Activated T-helper 17 cell treated with anti-CD3 and anti-CD28 coated beads, Interleukin-2, amount 50 U/mL, for 72 hours (primary cell): ENCODE measurements around the gene SKAP1. TPM values are rescaled to one million over a fixed set of nuclear protein-coding genes. Genes with fewer than 3 reads are reported as not detected.
"Not testable (repeated sequence)": the region's sequence is repeated elsewhere in the genome, so short reads cannot be mapped to it uniquely, and the experiment has no call there.

Experiments used
- ATAC-seq: fragments of 150-1000 bp; cut with Tn5 transposase; replicated peaks from 2 replicates; pipeline ENCODE4 v1.10.0; 2021; ENCODE audit warnings: mild to moderate bottlenecking, moderate library complexity
- H3K27ac Mint-ChIP-seq: one replicate; pipeline ENCODE4 v1.8.0; 2022; ENCODE audit warnings: mixed read lengths
- H3K27me3 Mint-ChIP-seq: one replicate; pipeline ENCODE4 v1.8.0; 2022; ENCODE audit warnings: mixed read lengths
- H3K36me3 Mint-ChIP-seq: one replicate; pipeline ENCODE4 v1.8.0; 2022; ENCODE audit warnings: low read depth, mild to moderate bottlenecking, mixed read lengths
- H3K4me1 Mint-ChIP-seq: one replicate; pipeline ENCODE4 v1.8.0; 2022; ENCODE audit warnings: mixed read lengths
- H3K4me3 Mint-ChIP-seq: one replicate; pipeline ENCODE4 v1.8.0; 2022; ENCODE audit warnings: mild to moderate bottlenecking, mixed read lengths
- H3K9me3 Mint-ChIP-seq: one replicate; pipeline ENCODE4 v1.8.0; 2022; ENCODE audit warnings: mixed read lengths
- total RNA-seq, 2 donors: library from RNA; stranded (reverse); gene quantifications; one replicate each; pipeline ENCODE4 v1.2.3, GENCODE V29; 2022

Gene SKAP1
- total RNA-seq, 2 donors from 2014 or later, result 71.4 to 103 TPM

GRCh38 chr17:48295362-48296288 is 134.4 kb downstream of the SKAP1 start:
- Mint-ChIP-seq H3K27ac (peak overlapping the region; percentile 88), H3K4me1 (peaks cover 49% of the 10 kb centered on the region), H3K27me3 (no peaks in the 10 kb centered on the region), H3K9me3 (no peaks in the 10 kb centered on the region), H3K4me3 (peak overlapping the region; percentile 84), H3K36me3 (peaks cover 5% of the 10 kb centered on the region)
- ATAC-seq, result peak; percentile 50

GRCh38 chr17:48294806-48295361 is 135.1 kb downstream of the SKAP1 start:
- Mint-ChIP-seq H3K27ac (peak overlapping the region; percentile 88), H3K27me3 (no peaks in the 10 kb centered on the region), H3K4me3 (peak overlapping the region; percentile 84), H3K4me1 (peaks cover 42% of the 10 kb centered on the region), H3K9me3 (no peaks in the 10 kb centered on the region), H3K36me3 (peaks cover 9% of the 10 kb centered on the region)
- peak; percentile 43 for ATAC-seq

GRCh38 chr17:48294020-48294805 is 135.8 kb downstream of the SKAP1 start:
- Mint-ChIP-seq H3K27ac (peak overlapping the region; percentile 88), H3K27me3 (no peaks in the 10 kb centered on the region), H3K36me3 (peaks cover 9% of the 10 kb centered on the region), H3K4me3 (peak overlapping the region; percentile 84), H3K9me3 (no peaks in the 10 kb centered on the region), H3K4me1 (peaks cover 35% of the 10 kb centered on the region)
- ATAC-seq, result peak; percentile 81

GRCh38 chr17:48293319-48294019 is 136.5 kb downstream of the SKAP1 start:
- H3K4me3 Mint-ChIP-seq, result peak overlapping the region; percentile 84
- peaks cover 28% of the 10 kb centered on the region for H3K4me1 Mint-ChIP-seq
- peaks cover 9% of the 10 kb centered on the region for H3K36me3 Mint-ChIP-seq
- no peaks in the 10 kb centered on the region for H3K9me3 Mint-ChIP-seq
- ATAC-seq, result no peak
- H3K27ac Mint-ChIP-seq, result peak overlapping the region; percentile 88
- no peaks in the 10 kb centered on the region for H3K27me3 Mint-ChIP-seq

GRCh38 chr17:48290378-48290777 is 139.6 kb downstream of the SKAP1 start:
- H3K27me3 Mint-ChIP-seq, result no peaks in the 10 kb centered on the region
- peaks cover 18% of the 10 kb centered on the region for H3K36me3 Mint-ChIP-seq
- no peak for ATAC-seq
- no peaks in the 10 kb centered on the region for H3K9me3 Mint-ChIP-seq
- peaks cover 28% of the 10 kb centered on the region for H3K4me1 Mint-ChIP-seq
- H3K27ac Mint-ChIP-seq, result no peak overlapping the region
- no peak overlapping the region for H3K4me3 Mint-ChIP-seq

- not testable (repeated sequence) for H3K9me3 Mint-ChIP-seq, ATAC-seq, H3K27ac Mint-ChIP-seq, H3K27me3 Mint-ChIP-seq, H3K4me3 Mint-ChIP-seq
- H3K36me3 Mint-ChIP-seq, result peaks cover 27% of the 10 kb centered on the region
- peaks cover 13% of the 10 kb centered on the region for H3K4me1 Mint-ChIP-seq
These were observed 143.1 kb downstream of the SKAP1 start for GRCh38 chr17:48286917-48287316.

- H3K4me1 Mint-ChIP-seq, result peaks cover 8% of the 10 kb centered on the region
- H3K4me3 Mint-ChIP-seq, result no peak overlapping the region
These were observed 144.4 kb downstream of the SKAP1 start for GRCh38 chr17:48285614-48286013.

GRCh38 chr17:48283907-48284306 is 146.1 kb downstream of the SKAP1 start:
- H3K36me3 Mint-ChIP-seq, result peaks cover 27% of the 10 kb centered on the region
- no peak overlapping the region for H3K4me3 Mint-ChIP-seq
- H3K4me1 Mint-ChIP-seq, result peaks cover 8% of the 10 kb centered on the region
- no peak for ATAC-seq
- H3K27ac Mint-ChIP-seq, result no peak overlapping the region
- no peaks in the 10 kb centered on the region for H3K27me3 Mint-ChIP-seq
- H3K9me3 Mint-ChIP-seq, result no peaks in the 10 kb centered on the region

More at GRCh38 chr17:48285614-48286013, 144.4 kb downstream of the SKAP1 start:
- no peaks in the 10 kb centered on the region for H3K9me3 Mint-ChIP-seq
- no peaks in the 10 kb centered on the region for H3K27me3 Mint-ChIP-seq
- no peak for ATAC-seq
- no peak overlapping the region for H3K27ac Mint-ChIP-seq
- peaks cover 22% of the 10 kb centered on the region for H3K36me3 Mint-ChIP-seq

GRCh38 chr17:48283411-48283810 is 146.6 kb downstream of the SKAP1 start:
- peaks cover 12% of the 10 kb centered on the region for H3K4me1 Mint-ChIP-seq
- no peaks in the 10 kb centered on the region for H3K27me3 Mint-ChIP-seq
- no peak for ATAC-seq
- H3K9me3 Mint-ChIP-seq, result no peaks in the 10 kb centered on the region
- H3K4me3 Mint-ChIP-seq, result no peak overlapping the region
- H3K36me3 Mint-ChIP-seq, result peaks cover 32% of the 10 kb centered on the region
- no peak overlapping the region for H3K27ac Mint-ChIP-seq

- H3K36me3 Mint-ChIP-seq, result peaks cover 35% of the 10 kb centered on the region
- H3K4me1 Mint-ChIP-seq, result peaks cover 18% of the 10 kb centered on the region
- no peak overlapping the region for H3K4me3 Mint-ChIP-seq
- no peak overlapping the region for H3K27ac Mint-ChIP-seq
- H3K9me3 Mint-ChIP-seq, result no peaks in the 10 kb centered on the region
- H3K27me3 Mint-ChIP-seq, result no peaks in the 10 kb centered on the region
- ATAC-seq, result no peak
These were observed 147.7 kb downstream of the SKAP1 start for GRCh38 chr17:48282303-48282702.

- Mint-ChIP-seq H3K4me3 (no peak overlapping the region), H3K27ac (peak overlapping the region; percentile 5), H3K27me3 (no peaks in the 10 kb centered on the region)
These were observed 151.1 kb downstream of the SKAP1 start for GRCh38 chr17:48278760-48279491.

GRCh38 chr17:48276776-48277175 is 153.2 kb downstream of the SKAP1 start:
- peaks cover 42% of the 10 kb centered on the region for H3K36me3 Mint-ChIP-seq
- no peak overlapping the region for H3K4me3 Mint-ChIP-seq
- H3K27ac Mint-ChIP-seq, result peak overlapping the region; percentile 72
- ATAC-seq, result no peak
- peaks cover 25% of the 10 kb centered on the region for H3K4me1 Mint-ChIP-seq
- H3K27me3 Mint-ChIP-seq, result no peaks in the 10 kb centered on the region
- no peaks in the 10 kb centered on the region for H3K9me3 Mint-ChIP-seq

More at GRCh38 chr17:48278760-48279491, 151.1 kb downstream of the SKAP1 start:
- H3K36me3 Mint-ChIP-seq, result peaks cover 51% of the 10 kb centered on the region
- peaks cover 29% of the 10 kb centered on the region for H3K4me1 Mint-ChIP-seq
- no peaks in the 10 kb centered on the region for H3K9me3 Mint-ChIP-seq
- ATAC-seq, result no peak

- H3K4me1 Mint-ChIP-seq, result peaks cover 12% of the 10 kb centered on the region
- no peaks in the 10 kb centered on the region for H3K27me3 Mint-ChIP-seq
- no peak for ATAC-seq
- H3K4me3 Mint-ChIP-seq, result no peak overlapping the region
- H3K9me3 Mint-ChIP-seq, result no peaks in the 10 kb centered on the region
- H3K36me3 Mint-ChIP-seq, result peaks cover 12% of the 10 kb centered on the region
- no peak overlapping the region for H3K27ac Mint-ChIP-seq
These were observed 159.1 kb downstream of the SKAP1 start for GRCh38 chr17:48270899-48271298.
